GM21529 (cell line): ENCODE results near the gene RNF212.
A peak's percentile ranks its signal among the peaks of the same experiment; 100 is the strongest.

Experiments
- ATAC-seq: cut with Tn5 transposase; IDR thresholded peaks from one replicate; pipeline ENCODE4 v1.9.1; 2021; ENCODE audit not compliant: unreplicated experiment

RNF212 gene

DNA sequence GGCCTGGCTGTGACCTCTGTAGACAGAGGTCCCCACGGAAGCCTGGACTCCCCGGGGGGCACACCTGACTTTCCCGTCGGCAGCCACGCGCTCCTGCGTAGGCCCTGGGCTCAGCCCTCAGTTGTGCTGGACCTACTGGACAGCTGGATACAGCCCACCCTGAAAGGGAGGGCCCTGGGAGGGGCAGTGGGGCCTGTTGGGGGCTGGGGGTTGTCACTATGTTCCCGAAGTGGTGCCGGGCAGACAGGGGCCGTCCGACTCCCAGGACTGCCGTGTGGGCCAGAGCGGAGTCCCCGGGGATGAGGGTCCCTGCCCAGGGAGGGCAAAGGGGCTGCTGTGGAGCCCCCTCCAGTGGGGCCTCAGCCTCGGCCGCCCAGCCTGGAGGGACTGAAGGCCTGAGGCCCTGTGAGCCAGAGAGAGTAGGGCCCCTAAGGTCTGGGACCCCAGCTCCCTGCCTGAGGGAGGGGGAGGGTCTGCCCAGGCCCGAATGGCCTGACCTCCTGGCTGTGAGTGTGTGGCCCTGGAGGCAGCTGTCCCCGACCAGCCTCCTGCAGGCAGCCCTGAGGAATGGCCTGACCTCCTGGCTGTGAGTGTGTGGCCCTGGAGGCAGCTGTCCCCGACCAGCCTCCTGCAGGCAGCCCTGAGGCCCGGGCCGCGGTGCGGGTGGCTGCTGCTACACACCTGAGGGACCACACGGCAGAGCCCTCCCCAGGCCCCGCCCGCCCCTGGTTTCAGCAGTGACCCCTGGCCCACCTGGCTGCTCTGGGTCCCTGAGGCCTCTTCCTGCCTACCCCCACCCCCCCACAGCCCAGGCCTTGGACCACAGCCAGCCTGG lies 76.2 kb downstream of the RNF212 start:
- no peak for ATAC-seq

DNA sequence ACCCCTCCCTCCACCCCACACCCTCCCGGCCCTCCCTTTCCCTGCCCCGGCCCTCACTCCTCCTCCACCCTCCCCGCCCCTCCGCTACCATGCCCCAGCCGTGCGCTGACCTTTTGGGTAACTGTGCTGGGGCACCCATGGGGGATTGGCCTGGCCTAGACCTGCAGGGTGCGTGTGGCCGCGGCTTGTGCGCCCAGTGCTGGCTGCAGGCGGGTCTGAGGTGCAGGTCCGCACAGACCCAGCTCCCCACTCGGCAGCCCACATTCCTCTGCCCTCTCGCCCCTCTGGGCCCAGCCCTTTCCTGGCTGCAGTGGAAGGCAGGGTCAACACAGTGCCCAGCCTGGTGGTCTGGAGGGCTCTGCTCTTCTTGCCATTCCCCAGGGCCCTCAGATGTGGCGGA lies 77.3 kb downstream of the RNF212 start:
- no peak for ATAC-seq

DNA sequence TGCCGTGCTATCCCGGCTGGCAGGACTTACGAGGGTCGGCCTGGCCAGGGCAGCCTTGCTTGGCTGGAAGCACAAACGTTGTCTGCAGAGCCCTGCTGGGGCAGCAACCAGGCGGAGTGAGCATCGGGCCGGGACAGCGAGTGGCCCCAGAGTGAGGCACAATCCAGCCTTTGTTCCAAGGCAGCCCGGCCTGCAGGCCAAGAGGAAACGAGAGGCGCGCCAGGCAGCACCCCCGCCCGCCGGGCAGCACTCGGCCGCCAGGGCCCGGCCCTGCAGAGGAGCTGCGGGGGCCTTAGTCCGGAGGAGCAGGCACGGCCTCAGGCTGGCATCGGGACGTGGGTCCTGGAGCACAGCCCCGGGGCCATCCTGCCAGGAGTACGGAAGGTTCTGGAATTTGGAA lies 77.9 kb downstream of the RNF212 start:
- no peak for ATAC-seq

DNA sequence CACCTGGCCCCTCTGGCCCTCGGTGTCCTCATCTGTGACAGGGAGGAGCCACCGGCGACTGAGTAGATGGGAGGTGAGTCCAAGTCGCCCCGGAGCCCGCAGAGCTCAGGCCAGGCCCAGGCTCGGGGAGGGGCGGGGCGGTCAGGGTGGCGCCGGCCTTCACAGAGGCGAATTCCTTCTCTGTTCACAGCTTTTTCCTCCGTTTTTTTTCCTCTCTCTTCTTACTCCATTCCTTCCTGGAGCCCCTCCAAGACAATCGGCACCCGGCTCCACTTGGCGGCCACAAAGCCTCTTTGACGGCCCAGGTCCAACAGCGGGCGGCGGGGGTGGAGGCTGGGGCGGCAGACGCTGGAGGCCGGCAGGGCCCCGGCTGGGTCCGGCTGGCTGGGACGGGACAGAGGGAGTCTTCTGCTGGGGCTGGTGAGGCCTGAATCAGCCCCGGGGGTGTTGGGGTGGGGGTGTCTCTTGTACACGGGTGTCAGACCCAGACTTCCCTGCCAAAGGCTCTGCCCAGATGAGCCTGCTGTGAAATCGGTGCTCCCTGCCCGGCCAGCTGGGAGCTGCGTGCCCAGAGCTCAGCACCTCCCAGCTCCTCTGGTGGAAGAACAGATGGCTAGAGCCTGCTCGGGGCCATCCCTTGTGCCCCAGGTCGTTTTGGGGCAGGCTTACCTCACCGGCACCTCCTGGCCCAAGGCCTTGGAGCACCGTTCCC lies 79.4 kb downstream of the RNF212 start:
- ATAC-seq = no peak

DNA sequence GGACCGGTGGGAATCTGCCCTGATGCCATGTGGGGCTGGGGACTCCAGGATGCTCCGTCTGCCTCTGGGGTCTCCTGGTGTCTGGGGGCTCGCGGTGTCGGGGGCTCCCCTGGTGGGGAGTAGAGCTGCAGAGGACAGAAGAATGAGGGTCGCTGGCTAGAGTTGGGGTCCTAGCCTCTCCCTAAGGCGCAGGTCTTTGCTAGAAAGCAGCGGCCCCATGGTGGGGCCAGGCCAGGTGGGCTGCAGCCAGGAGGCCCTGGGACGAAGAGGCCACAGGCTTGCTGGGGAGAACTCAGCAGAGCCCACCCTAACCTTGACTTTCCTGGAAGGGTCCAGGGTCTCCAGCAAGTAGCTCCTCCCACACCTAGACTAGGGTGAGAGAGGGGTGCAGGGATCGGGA lies 80.5 kb downstream of the RNF212 start:
- ATAC-seq = no peak

DNA sequence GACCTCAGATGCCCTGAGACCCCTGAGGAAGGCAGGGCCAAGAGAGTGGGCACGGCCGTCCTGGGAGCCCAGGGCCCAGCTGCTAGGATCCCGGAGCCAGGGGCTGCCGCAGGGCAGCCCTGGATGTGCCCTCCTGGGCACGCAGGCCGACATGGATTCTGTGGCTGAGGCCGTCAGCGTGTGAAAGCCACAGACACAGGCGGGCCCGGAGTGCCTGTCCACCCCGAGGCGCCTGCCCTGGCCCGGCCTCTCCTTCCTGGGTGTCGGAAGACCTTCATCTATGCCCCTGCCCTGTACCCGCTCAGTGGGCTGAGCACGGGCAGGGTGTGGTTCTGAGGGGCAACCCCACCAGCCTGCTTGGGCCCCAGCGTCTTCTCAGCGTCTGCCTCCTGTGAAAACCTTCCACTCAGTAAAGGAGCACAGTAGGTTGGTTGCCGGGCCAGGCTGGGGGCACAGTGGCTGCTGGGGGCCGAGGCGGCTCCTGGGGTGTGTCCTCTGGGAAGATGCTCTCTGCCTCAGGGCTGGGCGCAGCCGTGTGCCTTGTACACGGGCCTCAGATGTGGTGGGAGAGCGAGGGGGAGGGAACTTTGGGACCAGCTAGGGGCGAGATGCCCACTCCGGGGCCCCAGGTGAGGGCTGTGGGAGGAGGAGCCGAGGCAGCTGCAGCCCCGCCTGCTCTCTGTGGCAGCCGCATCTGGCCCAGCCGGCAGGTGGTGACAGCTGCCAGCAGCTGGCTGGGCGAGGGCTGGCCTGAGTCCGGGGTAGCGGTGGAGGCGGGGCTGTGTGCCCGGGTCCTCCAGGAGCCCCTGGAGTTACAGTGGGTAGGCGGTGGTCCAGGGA lies 81.2 kb downstream of the RNF212 start:
- ATAC-seq = no peak

DNA sequence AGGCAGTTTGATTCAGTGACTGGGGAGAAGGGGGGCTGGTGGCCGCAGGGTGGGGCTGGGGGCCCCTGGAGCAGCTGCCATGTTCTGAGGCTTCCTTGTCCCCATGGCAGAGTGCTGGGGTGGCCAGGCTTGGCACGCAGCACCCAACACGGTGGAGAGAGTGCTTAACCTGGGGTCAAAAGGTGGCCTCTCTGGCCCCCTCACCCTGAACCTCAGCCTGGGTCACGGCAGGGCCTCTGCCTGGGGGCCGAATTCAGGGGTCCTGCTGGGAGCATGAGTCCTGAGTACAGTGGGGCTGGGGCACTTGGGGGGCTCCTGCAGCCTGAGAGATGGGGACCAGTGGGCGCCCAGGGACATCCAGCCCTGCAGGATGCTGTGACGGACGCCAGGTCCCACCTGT lies 82.0 kb downstream of the RNF212 start:
- no peak for ATAC-seq

DNA sequence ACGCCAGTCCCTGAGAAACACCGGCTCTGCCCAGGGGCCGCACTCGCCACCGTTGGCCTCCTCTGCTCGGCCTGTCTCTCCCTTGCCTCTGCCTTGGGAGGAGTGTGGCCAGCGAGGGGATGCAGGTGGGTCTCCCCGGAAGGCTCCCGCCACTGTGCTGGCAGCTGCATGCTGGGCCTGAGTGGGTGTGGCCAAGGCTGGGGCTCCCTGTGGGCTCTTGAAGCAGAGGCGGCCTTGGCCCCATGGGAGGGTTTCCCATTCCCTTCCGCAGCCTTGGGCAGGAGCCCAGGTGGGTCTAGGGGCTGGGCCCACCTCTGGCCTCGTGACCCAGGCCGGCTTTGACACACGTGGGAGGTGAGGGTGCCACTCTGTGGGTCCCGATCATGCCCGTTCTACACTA lies 82.8 kb downstream of the RNF212 start:
- ATAC-seq = no peak

DNA sequence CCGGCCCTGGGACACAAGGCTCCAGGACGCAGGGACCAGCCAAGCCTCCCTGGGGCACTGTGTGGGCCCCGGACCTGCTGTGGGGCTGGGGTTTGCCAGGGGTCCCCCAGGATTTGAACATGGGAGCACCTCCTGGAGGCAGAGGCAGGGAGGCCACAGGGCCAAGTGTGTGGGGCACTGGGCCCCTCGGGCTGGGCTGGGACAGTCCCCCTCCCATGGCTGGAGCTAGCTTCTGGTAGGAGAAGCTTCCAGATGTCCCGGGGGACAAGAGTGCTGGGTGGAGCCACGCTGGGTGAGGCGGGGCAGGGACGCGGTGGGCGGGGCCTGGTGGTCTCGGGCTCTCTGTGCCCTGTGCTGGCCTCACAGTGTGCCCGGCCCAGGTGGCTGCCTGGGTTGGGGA lies 83.3 kb downstream of the RNF212 start:
- ATAC-seq = no peak

DNA sequence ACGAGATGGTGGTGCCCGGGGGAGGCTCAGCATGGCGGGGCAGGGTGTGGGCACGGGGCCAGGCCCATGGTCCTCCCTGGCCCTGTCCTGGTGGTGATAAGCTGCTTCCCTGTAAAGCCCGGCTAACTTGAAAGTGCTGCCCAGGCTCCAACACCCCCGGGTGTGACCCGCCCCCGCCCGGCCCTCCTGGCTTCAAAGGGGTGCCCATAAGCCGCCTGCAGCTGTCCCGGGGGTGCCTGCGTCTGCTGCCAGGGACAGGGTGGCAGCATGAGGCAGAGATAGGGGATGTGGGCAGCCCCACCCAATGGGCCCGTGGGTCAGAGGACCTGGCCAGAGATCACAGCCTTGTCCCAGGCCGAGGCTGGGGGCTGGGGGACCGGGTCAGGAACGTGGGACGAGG lies 83.8 kb downstream of the RNF212 start:
- no peak for ATAC-seq

DNA sequence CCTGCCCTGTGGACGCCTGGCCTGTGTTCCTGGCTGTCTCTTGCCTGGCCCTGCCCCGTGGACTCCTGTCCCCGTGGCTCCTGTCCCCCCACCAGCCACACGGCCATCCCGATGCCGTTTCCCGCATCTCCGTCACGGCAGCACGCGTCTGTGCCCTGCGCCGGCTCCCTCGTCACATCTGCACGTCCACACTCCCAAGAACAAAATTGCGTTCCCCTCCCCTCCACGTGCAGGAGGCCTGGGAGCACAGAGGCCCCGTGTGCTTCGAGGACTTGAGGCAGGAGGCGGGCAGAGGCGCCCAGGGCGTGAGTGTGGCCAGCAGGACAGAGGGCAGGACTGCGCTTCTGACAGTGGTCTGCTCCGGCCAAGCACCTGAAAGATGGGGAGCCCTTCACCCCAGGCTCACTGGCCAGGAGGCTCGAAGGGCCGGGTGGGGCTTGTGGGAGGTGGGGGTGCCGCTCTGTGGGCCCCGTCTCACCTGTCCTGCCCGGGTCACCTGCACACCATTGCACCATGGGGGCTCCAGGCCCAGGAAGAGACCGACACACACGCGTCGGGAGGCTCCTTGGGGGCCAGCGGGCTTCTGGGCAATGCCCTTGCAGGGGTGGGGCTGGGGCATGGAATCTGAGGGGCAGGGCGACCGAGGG lies 84.7 kb downstream of the RNF212 start:
- no peak for ATAC-seq

DNA sequence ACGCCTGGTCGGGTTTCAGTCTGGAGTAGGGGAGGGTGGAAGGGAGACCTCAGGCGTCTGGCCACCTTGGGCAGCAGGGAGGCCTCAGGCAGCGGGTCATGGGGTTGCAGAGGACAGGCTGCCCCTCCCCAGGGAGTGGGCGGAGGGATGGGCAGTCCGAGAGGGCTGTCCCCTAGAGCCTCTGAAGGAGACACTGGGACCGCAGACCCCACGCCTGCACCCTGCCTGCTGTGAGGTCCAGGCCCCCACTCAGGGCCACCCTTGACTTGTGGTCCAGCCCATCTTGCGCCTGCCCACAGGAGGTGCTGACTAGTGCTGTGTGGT lies 85.5 kb downstream of the RNF212 start:
- no peak for ATAC-seq

DNA sequence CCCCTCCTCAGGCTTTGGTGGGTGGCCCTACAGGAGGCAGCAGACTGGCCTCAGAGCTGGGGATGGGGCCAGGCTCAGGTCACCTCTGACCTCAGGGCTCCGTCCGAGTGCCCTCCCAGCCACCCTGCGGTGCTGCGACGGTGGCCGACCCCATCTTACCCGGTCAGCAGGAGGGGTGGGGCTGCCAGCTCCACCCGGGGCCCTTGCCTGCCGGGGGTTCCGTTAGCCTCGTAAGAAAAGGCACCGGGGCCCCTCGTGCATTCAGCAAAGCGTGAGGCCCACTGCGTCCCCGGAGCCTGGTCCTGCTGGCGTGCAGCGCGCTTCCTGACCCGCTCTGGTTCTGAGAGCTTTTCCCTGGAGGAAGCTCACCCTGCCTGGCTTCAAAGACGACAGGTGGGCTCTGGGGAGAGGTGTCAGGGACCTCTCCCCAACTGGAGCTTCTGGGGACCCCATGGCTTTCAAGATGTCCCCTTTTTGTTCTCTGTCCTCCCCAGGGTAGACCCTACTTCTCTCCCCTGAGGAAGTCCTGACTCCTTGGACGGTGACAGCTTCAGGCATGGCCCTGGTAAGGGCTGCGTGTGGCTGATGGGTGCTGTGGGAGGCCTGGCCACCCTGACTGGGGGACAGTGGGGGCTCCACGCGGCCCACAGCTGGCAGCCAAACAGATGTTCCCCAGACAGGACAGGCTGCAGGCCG lies 86.0 kb downstream of the RNF212 start:
- ATAC-seq = no peak

DNA sequence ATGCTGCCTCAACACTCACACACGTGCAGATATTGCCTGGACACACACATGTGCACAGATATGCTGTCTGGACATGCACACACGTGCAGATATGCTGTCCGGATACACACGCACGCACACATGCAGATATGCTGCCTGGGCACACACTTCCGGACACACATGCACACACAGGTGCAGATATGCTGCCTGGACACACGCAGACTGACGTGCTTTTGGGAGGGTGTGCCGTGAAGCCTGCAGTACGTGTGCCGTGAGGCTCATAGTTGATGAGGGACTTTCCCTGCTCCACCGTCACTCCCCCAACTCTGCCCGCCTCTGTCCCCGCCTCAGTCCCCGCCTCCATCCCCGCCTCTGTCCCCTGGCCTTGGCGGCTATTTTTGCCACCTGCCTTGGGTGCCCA lies 87.2 kb downstream of the RNF212 start:
- peak; percentile 73 for ATAC-seq

DNA sequence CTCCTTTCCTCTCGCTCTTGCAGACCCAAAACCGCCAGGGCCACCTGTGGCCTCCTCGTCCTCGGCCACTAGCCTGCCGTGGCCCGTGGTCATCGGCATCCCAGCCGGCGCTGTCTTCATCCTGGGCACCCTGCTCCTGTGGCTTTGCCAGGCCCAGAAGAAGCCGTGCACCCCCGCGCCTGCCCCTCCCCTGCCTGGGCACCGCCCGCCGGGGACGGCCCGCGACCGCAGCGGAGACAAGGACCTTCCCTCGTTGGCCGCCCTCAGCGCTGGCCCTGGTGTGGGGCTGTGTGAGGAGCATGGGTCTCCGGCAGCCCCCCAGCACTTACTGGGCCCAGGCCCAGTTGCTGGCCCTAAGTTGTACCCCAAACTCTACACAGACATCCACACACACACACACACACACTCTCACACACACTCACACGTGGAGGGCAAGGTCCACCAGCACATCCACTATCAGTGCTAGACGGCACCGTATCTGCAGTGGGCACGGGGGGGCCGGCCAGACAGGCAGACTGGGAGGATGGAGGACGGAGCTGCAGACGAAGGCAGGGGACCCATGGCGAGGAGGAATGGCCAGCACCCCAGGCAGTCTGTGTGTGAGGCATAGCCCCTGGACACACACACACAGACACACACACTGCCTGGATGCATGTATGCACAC lies 88.3 kb downstream of the RNF212 start:
- ATAC-seq = no peak

DNA sequence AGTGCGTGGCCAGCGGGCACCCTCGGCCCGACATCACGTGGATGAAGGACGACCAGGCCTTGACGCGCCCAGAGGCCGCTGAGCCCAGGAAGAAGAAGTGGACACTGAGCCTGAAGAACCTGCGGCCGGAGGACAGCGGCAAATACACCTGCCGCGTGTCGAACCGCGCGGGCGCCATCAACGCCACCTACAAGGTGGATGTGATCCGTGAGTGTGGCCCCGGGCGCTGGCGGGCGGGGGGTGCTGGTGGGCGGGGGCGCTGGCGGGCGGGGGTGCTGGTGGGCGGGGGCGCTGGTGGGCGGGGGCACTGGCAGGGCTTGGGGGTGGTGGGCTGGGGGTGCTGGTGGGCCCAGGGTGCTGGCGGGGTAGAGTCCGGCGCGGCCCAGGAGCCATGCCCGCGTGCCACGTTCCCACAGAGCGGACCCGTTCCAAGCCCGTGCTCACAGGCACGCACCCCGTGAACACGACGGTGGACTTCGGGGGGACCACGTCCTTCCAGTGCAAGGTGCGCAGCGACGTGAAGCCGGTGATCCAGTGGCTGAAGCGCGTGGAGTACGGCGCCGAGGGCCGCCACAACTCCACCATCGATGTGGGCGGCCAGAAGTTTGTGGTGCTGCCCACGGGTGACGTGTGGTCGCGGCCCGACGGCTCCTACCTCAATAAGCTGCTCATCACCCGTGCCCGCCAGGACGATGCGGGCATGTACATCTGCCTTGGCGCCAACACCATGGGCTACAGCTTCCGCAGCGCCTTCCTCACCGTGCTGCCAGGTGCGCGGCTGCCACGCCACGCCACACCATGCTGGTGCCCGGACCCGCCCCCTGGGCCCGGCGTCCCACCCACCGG lies 89.2 kb downstream of the RNF212 start:
- no peak for ATAC-seq

DNA sequence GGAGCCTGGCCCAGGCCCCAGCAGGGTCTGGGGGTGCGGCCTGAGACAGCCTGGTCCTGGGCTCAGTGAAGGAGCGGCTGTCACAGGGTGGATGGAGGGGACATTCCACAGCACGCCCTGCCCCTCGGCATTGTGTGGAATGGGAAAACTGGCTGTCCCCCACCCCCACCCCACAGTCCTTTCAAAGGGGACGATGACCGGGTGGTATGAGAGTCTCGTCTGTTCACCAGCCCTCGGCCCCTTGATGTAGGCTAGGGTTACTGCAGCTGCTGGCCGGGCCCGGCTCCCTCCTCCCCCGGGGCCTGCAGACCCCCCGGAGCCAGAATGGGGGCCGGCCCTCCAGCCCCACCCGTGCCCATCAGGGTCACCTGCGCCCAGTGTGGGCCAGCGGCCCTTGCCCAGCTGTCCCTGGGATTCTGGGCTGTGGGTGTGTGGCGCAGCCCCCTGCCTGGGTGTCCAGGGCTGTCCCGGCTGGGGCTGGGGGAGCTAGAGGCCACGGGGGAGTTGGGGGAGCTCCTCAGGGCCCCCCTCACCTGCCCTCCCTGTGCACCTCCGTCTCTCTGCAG lies 90.2 kb downstream of the RNF212 start:
- ATAC-seq = no peak

DNA sequence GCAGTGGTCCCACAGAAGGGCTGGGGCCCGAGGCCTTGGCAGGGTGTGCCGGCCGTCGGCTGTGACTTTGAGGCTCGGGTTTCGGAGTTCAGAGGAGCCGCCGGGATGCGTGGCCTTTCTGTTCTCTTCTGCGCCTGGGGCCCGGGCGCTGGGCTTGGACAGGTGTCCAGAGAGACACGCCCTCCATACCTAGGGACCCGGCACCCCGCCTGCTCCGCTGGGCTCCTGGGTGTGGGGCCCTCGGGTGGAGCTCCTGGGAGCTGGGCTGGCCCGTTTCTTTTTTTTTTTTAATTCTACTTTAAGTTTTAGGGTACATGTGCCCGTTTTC lies 90.7 kb downstream of the RNF212 start:
- ATAC-seq = no peak

DNA sequence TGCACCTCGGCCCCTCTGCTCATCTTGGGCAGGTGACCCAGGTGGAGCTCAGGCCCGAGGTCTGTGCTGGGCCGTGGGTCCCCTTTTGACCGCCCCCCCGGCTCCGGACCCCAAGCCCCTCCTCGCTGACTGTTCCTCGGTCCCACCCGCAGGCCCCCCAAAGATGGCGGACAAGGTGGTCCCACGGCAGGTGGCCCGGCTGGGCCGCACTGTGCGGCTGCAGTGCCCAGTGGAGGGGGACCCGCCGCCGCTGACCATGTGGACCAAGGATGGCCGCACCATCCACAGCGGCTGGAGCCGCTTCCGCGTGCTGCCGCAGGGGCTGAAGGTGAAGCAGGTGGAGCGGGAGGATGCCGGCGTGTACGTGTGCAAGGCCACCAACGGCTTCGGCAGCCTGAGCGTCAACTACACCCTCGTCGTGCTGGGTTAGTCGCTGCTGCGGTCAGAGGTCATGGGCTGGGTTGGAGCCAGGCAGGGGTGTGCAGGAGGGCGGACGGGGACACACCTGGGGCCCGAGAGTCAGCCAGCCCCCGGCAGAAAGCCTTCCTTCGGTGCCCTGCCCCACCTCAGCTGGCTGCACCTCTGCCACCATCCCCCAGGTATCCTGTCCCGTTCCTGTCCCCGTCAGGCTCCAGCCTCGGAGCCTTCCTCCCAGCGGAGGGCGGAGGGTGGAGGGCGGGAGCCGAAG lies 91.2 kb downstream of the RNF212 start:
- ATAC-seq = no peak
